PFSK-1 (cell line): ENCODE data around the gene PCBP3.

ENCODE experiments used
- FOXP2 ChIP-seq: optimal IDR thresholded peaks from 2 replicates; pipeline ENCODE3; 2011; ENCODE audit warnings: borderline replicate concordance, control low read depth, inconsistent platforms; ENCODE audit not compliant: insufficient read depth; ENCODE audit errors: extremely low read length, extremely low read depth
- POLR2AphosphoS5 ChIP-seq: IDR thresholded peaks from 2 replicates; pipeline ENCODE4 v1.6.1; 2012; ENCODE audit warnings: low read depth, mild to moderate bottlenecking, control low read depth, low read length, moderate library complexity
- REST ChIP-seq, 2 experiments: IDR thresholded peaks; 2 replicates each; pipeline versions ENCODE4 v1.6.1 to v1.8.0; 2011 to 2012; ENCODE audit warnings: low read depth in 2 of 2, low read length in 2 of 2, control low read depth in 1 of 2, inconsistent platforms in 1 of 2, mild to moderate bottlenecking in 1 of 2, moderate library complexity in 1 of 2; ENCODE audit not compliant: insufficient read depth in 1 of 2
- SIN3A ChIP-seq: IDR thresholded peaks from 2 replicates; pipeline ENCODE4 v1.6.1; 2012; ENCODE audit warnings: mild to moderate bottlenecking, low read length, moderate library complexity, borderline replicate concordance; ENCODE audit not compliant: insufficient read depth
- TAF1 ChIP-seq: IDR thresholded peaks from 2 replicates; pipeline ENCODE4 v1.6.1; 2012; ENCODE audit warnings: low read length, control low read depth, borderline replicate concordance; ENCODE audit not compliant: insufficient read depth

PCBP3 gene

GRCh38 chr21:45873866-45874265 lies 230.3 kb downstream of the PCBP3 start:
- no peak for TF ChIP-seq REST (IDR thresholded peaks at IDR 0.05; ENCODE audit: insufficient read depth in 1 of 2, low read depth in 2 of 2, low read length in 2 of 2)
- TF ChIP-seq TAF1: no peak
- TF ChIP-seq SIN3A: no peak
- TF ChIP-seq FOXP2: no peak
- no peak for TF ChIP-seq POLR2AphosphoS5

GRCh38 chr21:45874716-45875415 lies 231.3 kb downstream of the PCBP3 start:
- TF ChIP-seq FOXP2 (no peak), TAF1 (no peak), SIN3A (no peak), REST (IDR thresholded peaks at IDR 0.05; ENCODE audit: insufficient read depth in 1 of 2, low read depth in 2 of 2, low read length in 2 of 2) (no peak), POLR2AphosphoS5 (no peak)

GRCh38 chr21:45875416-45875760 lies 231.9 kb downstream of the PCBP3 start:
- TF ChIP-seq TAF1: no peak
- TF ChIP-seq SIN3A: no peak
- no peak for TF ChIP-seq REST (IDR thresholded peaks at IDR 0.05; ENCODE audit: insufficient read depth in 1 of 2, low read depth in 2 of 2, low read length in 2 of 2)
- TF ChIP-seq POLR2AphosphoS5: no peak

GRCh38 chr21:45875881-45876280 lies 232.4 kb downstream of the PCBP3 start:
- TF ChIP-seq TAF1: no peak
- no peak for TF ChIP-seq POLR2AphosphoS5
- TF ChIP-seq REST (IDR thresholded peaks at IDR 0.05; ENCODE audit: insufficient read depth in 1 of 2, low read depth in 2 of 2, low read length in 2 of 2): no peak
- TF ChIP-seq SIN3A: no peak
- TF ChIP-seq FOXP2: no peak

GRCh38 chr21:45876381-45877170 lies 233.1 kb downstream of the PCBP3 start:
- TF ChIP-seq POLR2AphosphoS5 (no peak), TAF1 (no peak), REST (IDR thresholded peaks at IDR 0.05; ENCODE audit: insufficient read depth in 1 of 2, low read depth in 2 of 2, low read length in 2 of 2) (no peak), FOXP2 (no peak), SIN3A (no peak)
